ENCODE data around the gene MYO9A.

- no peak for TF ChIP-seq ZFHX2 (tag by site-specific recombination; conservative IDR thresholded peaks at IDR 0.05)
- TF ChIP-seq, protein P1, sequence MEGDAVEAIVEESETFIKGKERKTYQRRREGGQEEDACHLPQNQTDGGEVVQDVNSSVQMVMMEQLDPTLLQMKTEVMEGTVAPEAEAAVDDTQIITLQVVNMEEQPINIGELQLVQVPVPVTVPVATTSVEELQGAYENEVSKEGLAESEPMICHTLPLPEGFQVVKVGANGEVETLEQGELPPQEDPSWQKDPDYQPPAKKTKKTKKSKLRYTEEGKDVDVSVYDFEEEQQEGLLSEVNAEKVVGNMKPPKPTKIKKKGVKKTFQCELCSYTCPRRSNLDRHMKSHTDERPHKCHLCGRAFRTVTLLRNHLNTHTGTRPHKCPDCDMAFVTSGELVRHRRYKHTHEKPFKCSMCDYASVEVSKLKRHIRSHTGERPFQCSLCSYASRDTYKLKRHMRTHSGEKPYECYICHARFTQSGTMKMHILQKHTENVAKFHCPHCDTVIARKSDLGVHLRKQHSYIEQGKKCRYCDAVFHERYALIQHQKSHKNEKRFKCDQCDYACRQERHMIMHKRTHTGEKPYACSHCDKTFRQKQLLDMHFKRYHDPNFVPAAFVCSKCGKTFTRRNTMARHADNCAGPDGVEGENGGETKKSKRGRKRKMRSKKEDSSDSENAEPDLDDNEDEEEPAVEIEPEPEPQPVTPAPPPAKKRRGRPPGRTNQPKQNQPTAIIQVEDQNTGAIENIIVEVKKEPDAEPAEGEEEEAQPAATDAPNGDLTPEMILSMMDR (tag by site-specific recombination; IDR thresholded peaks at IDR 0.05): no peak
- no peak for TF ChIP-seq HOXA7 (CRISPR knock-in tag; IDR thresholded peaks at IDR 0.05; ENCODE audit: borderline replicate concordance)
- TF ChIP-seq BCL6B (tag by site-specific recombination; IDR thresholded peaks at IDR 0.05): no peak
- no peak for TF ChIP-seq ZEB2 (tag by site-specific recombination; IDR thresholded peaks at IDR 0.05)
These were observed 70.9 kb downstream of the MYO9A start for GRCh38 chr15:72047020-72047419.
